Stimulated activated CD8-positive, alpha-beta memory T cell treated with anti-CD3 and anti-CD28 coated beads, Interleukin-15, amount 100 ng/mL, for 24 hours (primary cell): ENCODE measurements around the gene WDR72.
"Not testable (repeated sequence)": the region's sequence is repeated elsewhere in the genome, so short reads cannot be mapped to it uniquely, and the experiment has no call there.

Experiments used
- DNase-seq: peaks from one replicate; pipeline ENCODE4 v3.0.0-alpha.2; 2020; ENCODE audit warnings: low read depth

The WDR72 gene

DNA sequence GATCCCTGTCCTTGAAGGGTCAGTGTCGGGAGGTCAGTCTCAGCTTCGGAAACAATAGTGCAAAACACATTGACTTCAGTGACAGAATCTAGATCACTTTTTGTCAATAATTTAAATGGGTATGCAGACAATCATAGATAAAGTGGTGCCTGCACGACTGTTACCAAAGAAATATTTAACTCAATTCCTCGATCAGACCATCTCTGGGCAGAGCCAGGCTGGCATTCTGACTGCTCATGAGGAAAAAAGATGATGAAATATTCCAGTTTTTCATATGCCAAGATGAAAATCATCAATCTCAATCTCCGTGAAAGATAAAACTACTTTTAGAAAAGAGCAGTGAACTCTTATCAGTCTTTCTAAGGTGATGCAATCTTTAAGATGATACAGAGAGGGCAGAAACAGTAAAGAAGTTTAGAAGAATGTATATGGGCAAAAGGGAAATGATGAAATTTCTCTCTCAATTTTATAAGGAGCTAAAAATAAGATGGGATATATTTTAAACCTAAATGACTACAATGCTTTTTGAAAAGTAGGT is 169.9 kb downstream of the WDR72 start:
- no peak for DNase-seq

GRCh38 chr15:53588773-53589172 is 170.7 kb downstream of the WDR72 start:
- no peak for DNase-seq

DNA sequence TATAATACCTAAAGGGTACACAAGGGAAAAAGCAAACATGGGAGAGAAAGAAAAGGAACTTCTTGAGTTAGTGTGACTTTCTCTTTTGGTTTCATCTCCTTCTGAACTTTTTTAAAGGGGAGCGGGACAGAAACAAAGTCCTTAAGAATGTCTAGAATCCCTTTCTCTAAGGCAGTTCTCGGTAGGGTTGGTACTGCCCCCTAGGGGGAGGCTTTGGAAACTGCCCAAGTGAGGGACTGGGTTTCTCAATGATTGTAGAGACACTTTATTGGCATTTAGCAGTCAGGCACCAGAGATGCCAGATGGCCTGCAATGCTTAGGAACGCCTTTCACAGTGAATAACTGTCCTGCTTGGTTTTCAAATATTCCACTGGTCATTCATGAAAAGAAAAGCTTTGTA is 172.7 kb downstream of the WDR72 start:
- no peak for DNase-seq

DNA sequence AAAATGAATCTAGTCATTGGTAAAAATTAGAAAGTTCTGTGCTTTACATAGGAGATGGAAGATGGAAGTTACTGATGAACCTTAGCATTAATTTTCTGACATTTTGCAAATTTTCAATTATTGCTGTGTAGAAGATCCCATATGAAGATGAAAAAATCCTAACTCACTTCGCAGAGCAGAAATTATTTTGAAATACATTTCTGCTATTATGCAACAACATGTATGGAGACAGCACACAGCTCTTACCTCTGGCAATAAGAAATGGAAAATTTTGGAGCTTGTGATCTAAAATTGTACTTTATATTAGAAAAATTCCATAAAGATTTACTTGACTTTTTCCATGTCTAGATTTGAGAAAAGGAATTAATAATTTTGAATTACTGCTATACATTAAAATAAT is 177.9 kb downstream of the WDR72 start:
- DNase-seq: no peak

DNA sequence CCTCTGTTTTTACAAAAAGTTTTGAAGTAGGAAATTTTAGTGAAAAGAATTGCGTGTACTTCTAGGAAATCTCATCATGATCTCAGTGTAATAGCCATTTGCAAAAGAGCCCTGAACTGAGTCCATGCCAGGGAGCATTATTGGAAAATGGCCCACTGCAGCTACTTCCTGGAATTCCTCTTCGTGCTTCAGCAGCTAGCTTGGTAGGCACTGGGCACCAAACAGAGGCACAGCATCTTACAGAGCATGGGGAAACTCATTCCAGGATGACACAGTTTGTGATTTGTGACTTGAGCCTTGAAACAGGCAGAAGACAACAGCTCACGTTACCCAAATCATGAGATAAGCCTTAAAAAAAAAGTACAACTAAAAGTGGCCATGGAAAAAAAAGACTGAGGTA is 179.1 kb downstream of the WDR72 start:
- DNase-seq: no peak

DNA sequence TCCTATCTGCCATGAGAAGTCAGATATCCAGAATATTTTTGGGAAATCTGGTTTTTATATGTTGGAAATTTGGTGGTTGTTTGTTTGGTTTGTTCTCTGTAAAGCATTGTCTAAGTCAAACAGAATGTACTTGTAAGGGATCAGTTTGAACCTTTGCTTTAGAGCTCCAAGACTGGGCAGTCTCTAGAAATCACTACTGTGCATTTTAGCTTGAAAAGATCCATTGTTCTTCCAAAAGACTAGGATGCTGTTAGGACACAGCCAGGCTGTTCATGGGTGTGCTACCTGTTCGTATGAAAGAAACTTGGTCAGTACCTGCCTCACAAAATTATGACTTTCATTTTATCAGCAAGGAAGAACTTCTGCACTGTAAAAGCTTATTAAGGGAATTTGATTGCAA is 182.6 kb downstream of the WDR72 start:
- no peak for DNase-seq

- no peak for DNase-seq
Measured at GRCh38 chr15:53573091-53573490, 186.4 kb downstream of the WDR72 start.

DNA sequence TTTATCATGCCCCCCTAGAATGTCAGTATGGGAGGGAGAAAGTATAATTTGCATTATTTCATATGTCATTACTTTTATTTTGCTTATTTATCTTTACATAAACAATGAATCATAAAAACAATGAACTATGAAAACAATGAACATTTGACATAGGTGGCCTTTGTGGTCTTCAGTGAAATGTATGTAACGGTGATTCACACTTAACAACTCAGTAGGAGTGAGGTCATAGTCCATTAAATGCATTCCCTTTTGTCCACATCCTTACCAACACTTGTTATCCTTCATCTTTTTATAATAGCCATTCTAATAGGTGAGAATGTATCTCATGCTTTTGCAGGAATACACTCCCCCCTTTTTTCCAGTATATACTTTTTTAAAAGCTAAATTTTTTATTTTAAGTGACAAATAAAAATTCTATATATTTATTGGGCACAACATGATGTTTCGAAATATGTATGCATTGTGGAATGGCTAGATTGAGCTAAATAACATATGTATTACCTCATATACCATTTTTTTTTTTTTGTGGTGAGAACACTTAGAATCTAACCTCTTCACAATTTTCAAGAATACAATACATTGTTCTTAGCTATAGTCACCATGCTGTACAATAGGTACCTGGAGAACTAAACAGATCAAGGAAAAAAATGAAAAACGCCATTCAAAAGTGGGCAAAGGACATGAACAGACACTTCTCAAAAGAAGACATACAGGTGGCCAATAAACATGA is 189.5 kb downstream of the WDR72 start:
- DNase-seq: no peak

DNA sequence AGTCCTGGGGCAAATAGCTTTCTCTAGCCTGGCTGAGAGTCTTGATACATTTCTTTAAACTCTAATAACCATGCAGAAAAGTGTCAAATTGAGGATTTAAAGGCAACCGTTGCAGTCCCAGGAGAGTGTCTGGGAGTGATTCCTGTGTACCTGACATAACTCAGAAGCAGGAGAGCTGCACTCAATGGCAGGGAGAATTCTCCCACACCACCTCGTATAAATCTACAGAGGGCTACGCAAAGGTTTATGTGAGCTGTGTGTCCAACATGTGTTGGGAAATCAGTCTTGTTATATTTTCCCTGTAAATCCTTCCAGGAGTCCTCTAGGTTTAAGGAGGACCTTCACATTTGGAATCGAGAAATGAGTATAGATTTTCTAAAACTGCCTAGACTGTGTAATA is 192.6 kb downstream of the WDR72 start:
- DNase-seq: no peak

- DNase-seq: no peak
Measured at GRCh38 chr15:53565721-53566120, 193.7 kb downstream of the WDR72 start.

GRCh38 chr15:53564647-53565046 is 194.8 kb downstream of the WDR72 start:
- no peak for DNase-seq

DNA sequence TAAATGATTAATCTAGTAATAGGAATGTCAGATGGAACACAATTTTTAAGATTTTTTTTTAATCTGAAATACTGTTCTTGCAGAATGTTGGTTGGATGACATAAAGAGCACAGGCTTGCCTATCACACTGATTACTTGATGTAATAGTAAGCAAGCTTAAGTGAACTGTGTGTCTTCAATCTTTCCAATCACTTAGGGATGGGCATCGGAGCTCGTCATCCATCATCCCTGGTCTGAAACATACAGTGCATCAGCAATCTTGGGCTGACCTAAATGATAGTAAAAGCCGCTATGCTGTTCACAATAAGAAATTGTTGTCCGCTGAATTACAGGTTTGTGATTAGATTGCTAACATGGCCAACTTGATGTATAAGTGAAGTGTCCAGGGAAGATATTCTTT is 195.8 kb downstream of the WDR72 start:
- DNase-seq: no peak

DNA sequence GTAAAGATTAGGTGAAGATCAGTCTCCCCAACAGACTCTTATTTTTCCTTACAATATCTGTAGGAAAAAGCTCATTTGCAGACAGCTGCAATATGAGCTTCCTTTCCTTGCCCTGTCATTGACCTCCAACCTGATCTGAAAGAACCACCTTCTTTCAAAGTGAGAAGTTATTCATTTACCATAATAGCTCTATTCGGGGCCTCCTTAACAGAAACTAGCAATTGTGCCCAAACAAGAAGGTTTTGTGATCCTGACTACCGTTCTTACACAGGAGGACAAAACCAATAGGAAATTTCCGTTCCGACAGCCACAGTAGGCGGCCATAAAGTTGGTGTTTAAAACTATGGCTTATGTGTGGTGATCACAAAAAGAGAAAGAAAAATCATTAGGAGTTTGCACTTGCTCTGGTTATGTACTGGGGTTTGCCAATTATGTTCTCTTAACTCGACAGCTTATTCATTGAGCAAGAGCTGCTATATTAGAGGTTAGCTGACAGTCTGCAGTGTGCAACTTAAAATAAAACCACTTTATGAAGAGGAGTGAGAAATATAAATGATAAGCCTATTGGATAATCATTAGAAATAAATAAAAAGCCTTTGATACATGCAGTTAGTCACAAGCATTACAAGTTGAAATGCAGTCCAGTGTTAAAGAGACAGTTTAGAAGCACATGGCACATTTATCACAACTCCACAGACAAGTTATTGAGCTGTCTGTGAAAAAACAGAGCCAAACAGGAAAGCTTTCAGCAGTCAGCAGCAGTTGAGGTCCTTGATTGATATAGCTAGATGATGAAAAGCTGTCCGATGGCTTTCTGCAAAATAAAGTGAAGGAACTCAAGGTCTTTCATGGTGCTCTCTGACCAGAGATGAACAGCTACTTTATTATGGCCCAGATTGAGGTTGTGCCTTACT is 199.8 kb downstream of the WDR72 start:
- no peak for DNase-seq

GRCh38 chr15:53558384-53558783 is 201.1 kb downstream of the WDR72 start:
- DNase-seq: no peak

DNA sequence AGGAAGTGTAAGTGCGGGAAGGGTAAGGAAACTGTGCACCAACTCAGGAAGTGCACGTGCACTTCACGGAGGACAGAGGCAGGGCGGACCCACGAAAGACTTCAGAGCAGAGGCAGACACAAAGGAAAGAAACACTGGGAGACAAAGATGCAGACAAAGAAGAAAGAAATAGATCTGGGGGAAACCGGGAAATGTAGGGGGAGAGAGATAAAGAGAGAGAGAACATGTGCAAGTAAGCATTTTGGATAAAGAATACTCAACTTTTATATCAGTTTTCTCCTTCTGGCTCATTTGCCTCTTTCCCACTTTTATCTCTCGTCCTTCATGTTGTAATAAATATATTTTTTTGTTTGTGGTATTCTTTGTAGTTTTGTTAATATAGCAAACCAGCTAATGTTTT is 204.2 kb downstream of the WDR72 start:
- DNase-seq: no peak

DNA sequence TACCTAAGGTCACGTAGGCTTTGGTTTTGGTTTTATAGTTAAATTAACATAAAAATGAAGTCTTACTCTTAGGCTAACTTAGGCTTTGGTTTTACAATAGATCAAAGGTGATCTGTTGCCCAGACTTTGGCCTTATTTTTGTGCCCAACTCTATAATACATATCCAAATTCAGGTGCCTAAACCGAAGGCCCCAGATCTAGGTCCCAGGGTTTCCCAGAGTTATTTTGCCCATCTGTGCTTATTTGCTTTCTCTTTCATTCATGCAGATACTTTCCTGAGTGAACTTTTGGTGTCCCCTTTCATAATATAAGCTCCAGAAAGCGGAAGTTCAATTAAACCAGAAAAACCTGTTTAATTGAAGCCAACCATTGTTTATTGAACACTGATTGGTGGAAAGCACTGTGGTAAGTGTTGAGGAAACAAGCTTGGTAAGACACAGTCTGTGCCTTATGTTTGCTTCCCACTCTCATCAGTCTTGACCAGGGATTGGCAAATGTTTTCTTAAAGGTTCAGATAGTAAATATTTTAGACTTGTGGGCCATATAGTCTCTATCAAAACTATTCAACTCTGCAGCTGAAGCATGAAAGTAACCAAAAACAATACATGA is 209.7 kb downstream of the WDR72 start:
- no peak for DNase-seq

DNA sequence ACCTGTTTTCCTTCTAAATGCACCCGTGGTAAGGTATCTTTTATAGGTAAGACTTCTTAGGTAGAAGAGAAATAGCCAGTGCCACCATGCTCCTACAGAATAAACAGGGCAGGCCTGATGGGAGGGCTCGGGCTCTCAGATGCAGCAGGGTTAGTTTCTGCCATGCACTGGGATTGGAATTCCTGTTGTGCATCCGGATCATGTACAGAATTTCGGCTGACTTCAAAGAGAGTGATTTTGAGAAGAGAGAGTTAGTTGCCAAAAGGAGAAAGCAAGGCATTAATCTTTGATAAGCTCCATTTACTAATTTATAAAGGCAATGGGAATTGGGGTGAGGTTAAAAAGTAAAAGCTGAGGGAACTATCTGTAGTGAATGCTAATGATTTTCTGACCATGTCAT is 211.2 kb downstream of the WDR72 start:
- DNase-seq: no peak

GRCh38 chr15:53540626-53541300 is 218.7 kb downstream of the WDR72 start:
- not testable (repeated sequence) for DNase-seq

DNA sequence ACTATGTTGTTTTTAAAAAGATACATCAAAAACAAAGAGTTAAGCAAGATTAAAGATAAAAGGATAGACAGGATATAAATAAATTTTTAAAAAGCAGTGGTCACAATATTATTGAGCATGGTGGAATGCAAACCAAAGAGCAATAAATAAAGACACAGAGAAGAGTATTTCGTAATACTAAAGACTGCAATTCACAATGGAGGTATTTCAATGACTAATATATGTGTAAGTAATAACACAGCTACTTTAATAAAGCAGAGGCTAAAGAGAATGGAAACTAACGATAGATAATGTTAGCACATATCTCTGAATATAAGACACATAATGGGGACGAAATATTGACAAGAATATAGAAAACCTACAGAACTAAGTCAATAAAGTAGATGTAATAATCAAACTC is 219.6 kb downstream of the WDR72 start:
- no peak for DNase-seq

GRCh38 chr15:53536479-53537120 is 222.9 kb downstream of the WDR72 start:
- DNase-seq: no peak

- DNase-seq: no peak
Measured at GRCh38 chr15:53535886-53536285, 223.6 kb downstream of the WDR72 start.
